Stimulated activated CD4-positive, alpha-beta T cell treated with anti-CD3 and anti-CD28 coated beads, TNF-alpha, amount 100 ng/mL, for 24 hours (primary cell): ENCODE measurements around the gene CYP11A1.
A peak's percentile ranks its signal among the peaks of the same experiment; 100 is the strongest.
"Not testable (repeated sequence)": the region's sequence is repeated elsewhere in the genome, so short reads cannot be mapped to it uniquely, and the experiment has no call there.

Experiments used
- DNase-seq, 3 experiments: peaks; one replicate each; pipeline ENCODE4 v3.0.0-alpha.2; 2020; ENCODE audit warnings: low read depth in 3 of 3

The CYP11A1 gene

GRCh38 chr15:74374648-74375302, 7.3 kb upstream of the CYP11A1 start:
- DNase-seq = no peak

- peak; percentile 89 to 97 (median 91) for DNase-seq
Measured at GRCh38 chr15:74373731-74374647, 6.5 kb upstream of the CYP11A1 start.

GRCh38 chr15:74373056-74373650, 5.7 kb upstream of the CYP11A1 start:
- no peak for DNase-seq

- DNase-seq = no peak
Measured at GRCh38 chr15:74370471-74370870, 3.0 kb upstream of the CYP11A1 start.

GRCh38 chr15:74369756-74370155, 2.3 kb upstream of the CYP11A1 start:
- DNase-seq = no peak

- no peak for DNase-seq
Measured at GRCh38 chr15:74369084-74369745, 1.8 kb upstream of the CYP11A1 start.

GRCh38 chr15:74368121-74368520, 675 bp upstream of the CYP11A1 start:
- no peak for DNase-seq

- DNase-seq = no peak
Measured at GRCh38 chr15:74365598-74366445, 1.6 kb downstream of the CYP11A1 start.

- DNase-seq = no peak
Measured at GRCh38 chr15:74364936-74365597, 2.4 kb downstream of the CYP11A1 start.

GRCh38 chr15:74362482-74362881, 5.0 kb downstream of the CYP11A1 start:
- no peak for DNase-seq

GRCh38 chr15:74360855-74361254, 6.6 kb downstream of the CYP11A1 start:
- DNase-seq = not testable (repeated sequence)

GRCh38 chr15:74359376-74359775, 8.1 kb downstream of the CYP11A1 start:
- not testable (repeated sequence) for DNase-seq

GRCh38 chr15:74357514-74357913, 9.9 kb downstream of the CYP11A1 start:
- DNase-seq = not testable (repeated sequence)

- DNase-seq = not testable (repeated sequence)
Measured at GRCh38 chr15:74356050-74356449, 11.4 kb downstream of the CYP11A1 start.

- not testable (repeated sequence) for DNase-seq
Measured at GRCh38 chr15:74353992-74354391, 13.5 kb downstream of the CYP11A1 start.

- no peak for DNase-seq
Measured at GRCh38 chr15:74352393-74352910, 15.0 kb downstream of the CYP11A1 start.

- DNase-seq = no peak
Measured at GRCh38 chr15:74351670-74352069, 15.8 kb downstream of the CYP11A1 start.

GRCh38 chr15:74350295-74351275, 16.9 kb downstream of the CYP11A1 start:
- no peak for DNase-seq

GRCh38 chr15:74349241-74349778, 18.1 kb downstream of the CYP11A1 start:
- no peak for DNase-seq
